ENCODE data around the gene MRPS10.
A peak's percentile ranks its signal among the peaks of the same experiment; 100 is the strongest.

The MRPS10 gene

GRCh38 chr6:42260972-42261371, 43.3 kb upstream of the MRPS10 start:
- no peak overlapping the region for H3K4me3 ChIP-seq (ENCODE audit: low read depth, low read length)
- no peaks in the 10 kb centered on the region for H3K27me3 ChIP-seq (replicated peaks)
- in situ Hi-C loops (cut with HindIII; ENCODE audit: low pct_ligation_motif_present, low sequenced_read_pairs) = no loop called here
- DNase-seq = no peak
- TF ChIP-seq, protein P1, sequence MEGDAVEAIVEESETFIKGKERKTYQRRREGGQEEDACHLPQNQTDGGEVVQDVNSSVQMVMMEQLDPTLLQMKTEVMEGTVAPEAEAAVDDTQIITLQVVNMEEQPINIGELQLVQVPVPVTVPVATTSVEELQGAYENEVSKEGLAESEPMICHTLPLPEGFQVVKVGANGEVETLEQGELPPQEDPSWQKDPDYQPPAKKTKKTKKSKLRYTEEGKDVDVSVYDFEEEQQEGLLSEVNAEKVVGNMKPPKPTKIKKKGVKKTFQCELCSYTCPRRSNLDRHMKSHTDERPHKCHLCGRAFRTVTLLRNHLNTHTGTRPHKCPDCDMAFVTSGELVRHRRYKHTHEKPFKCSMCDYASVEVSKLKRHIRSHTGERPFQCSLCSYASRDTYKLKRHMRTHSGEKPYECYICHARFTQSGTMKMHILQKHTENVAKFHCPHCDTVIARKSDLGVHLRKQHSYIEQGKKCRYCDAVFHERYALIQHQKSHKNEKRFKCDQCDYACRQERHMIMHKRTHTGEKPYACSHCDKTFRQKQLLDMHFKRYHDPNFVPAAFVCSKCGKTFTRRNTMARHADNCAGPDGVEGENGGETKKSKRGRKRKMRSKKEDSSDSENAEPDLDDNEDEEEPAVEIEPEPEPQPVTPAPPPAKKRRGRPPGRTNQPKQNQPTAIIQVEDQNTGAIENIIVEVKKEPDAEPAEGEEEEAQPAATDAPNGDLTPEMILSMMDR (IDR thresholded peaks at IDR 0.05; ENCODE audit: low read depth, low read length, missing control alignments) = peak; percentile 71
- no peak overlapping the region for H3K27ac ChIP-seq
- H3K36me3 ChIP-seq (replicated peaks) = peaks cover 8% of the 10 kb centered on the region

GRCh38 chr6:42260396-42260888, 42.8 kb upstream of the MRPS10 start:
- TF ChIP-seq, protein P1 (IDR thresholded peaks at IDR 0.05; ENCODE audit: low read depth, low read length, missing control alignments) = no peak
- in situ Hi-C loops (cut with HindIII; ENCODE audit: low pct_ligation_motif_present, low sequenced_read_pairs) = no loop called here
- Histone ChIP-seq H3K27me3 (replicated peaks) (no peaks in the 10 kb centered on the region), H3K4me3 (ENCODE audit: low read depth, low read length) (no peak overlapping the region), H3K36me3 (replicated peaks) (peaks cover 8% of the 10 kb centered on the region), H3K27ac (no peak overlapping the region)
- no peak for DNase-seq

DNA sequence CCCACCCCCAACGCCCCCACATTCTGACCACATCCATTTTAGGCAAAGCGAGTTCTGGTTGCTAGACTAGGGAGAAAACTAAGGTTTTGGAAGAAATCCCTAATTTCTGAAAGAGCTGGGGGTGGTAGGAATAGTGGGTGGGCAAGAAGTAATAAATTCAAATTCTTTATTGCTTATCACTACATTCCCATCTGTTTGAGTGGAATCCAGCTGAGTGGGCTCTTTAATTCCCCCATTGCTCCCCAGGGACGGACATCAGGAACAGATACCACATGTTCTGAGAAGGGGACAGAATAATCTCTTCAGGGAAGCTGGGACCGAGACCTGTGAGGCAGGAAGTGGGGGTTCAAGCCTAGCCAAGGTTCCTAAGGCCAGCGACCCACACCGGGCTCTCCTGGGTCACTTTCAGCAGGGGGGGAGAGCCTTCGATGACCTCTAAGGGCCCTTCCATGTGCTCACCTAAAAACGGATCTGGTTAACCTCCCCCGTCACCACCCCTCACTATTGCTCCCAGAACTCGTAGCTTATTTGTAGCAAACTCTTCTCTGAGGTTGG, 42.3 kb upstream of the MRPS10 start:
- no peak overlapping the region for H3K4me3 ChIP-seq (ENCODE audit: low read depth, low read length)
- in situ Hi-C loops (cut with HindIII; ENCODE audit: low pct_ligation_motif_present, low sequenced_read_pairs) = no loop called here
- H3K27me3 ChIP-seq (replicated peaks) = no peaks in the 10 kb centered on the region
- TF ChIP-seq, protein P1 (IDR thresholded peaks at IDR 0.05; ENCODE audit: low read depth, low read length, missing control alignments) = no peak
- no peak overlapping the region for H3K27ac ChIP-seq
- H3K36me3 ChIP-seq (replicated peaks) = peaks cover 10% of the 10 kb centered on the region
- no peak for DNase-seq

DNA sequence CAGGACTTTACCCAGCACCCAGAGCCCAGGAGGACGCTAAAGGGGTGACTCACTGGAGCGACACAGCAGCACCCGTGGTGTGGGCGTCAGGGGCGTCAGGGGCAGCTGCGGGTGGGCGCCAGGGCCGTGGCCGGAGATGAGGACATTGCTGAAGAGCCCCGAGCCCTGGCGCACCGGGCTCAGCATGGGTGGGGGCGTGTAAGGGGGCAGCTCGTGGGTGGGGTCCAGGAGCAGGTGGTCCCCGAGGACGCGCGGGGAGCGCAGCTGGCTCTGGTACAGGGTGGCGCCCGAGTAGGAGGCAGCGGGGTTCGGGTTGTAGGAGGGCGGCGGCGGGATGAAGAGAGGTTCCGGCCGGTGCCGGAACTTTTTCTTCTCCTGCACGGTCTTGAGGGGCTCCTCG, 41.6 kb upstream of the MRPS10 start:
- TF ChIP-seq, protein P1 (IDR thresholded peaks at IDR 0.05; ENCODE audit: low read depth, low read length, missing control alignments) = no peak
- H3K27ac ChIP-seq = no peak overlapping the region
- no peak overlapping the region for H3K4me3 ChIP-seq (ENCODE audit: low read depth, low read length)
- in situ Hi-C loops (cut with HindIII; ENCODE audit: low pct_ligation_motif_present, low sequenced_read_pairs) = no loop called here
- no peak for DNase-seq
- H3K36me3 ChIP-seq (replicated peaks) = peaks cover 17% of the 10 kb centered on the region
- no peaks in the 10 kb centered on the region for H3K27me3 ChIP-seq (replicated peaks)

- no peak overlapping the region for H3K4me3 ChIP-seq (ENCODE audit: low read depth, low read length)
- in situ Hi-C loops (cut with HindIII; ENCODE audit: low pct_ligation_motif_present, low sequenced_read_pairs) = no loop called here
- no peaks in the 10 kb centered on the region for H3K27me3 ChIP-seq (replicated peaks)
- TF ChIP-seq, protein P1 (IDR thresholded peaks at IDR 0.05; ENCODE audit: low read depth, low read length, missing control alignments) = no peak
- no peak overlapping the region for H3K27ac ChIP-seq
- peaks cover 21% of the 10 kb centered on the region for H3K36me3 ChIP-seq (replicated peaks)
- no peak for DNase-seq
These were observed 40.0 kb upstream of the MRPS10 start for GRCh38 chr6:42257614-42258013.

- Histone ChIP-seq H3K36me3 (replicated peaks) (peaks cover 21% of the 10 kb centered on the region), H3K4me3 (ENCODE audit: low read depth, low read length) (no peak overlapping the region), H3K27me3 (replicated peaks) (no peaks in the 10 kb centered on the region), H3K27ac (no peak overlapping the region)
- TF ChIP-seq, protein P1 (IDR thresholded peaks at IDR 0.05; ENCODE audit: low read depth, low read length, missing control alignments) = no peak
- DNase-seq = no peak
- in situ Hi-C loops (cut with HindIII; ENCODE audit: low pct_ligation_motif_present, low sequenced_read_pairs) = no loop called here
These were observed 39.4 kb upstream of the MRPS10 start for GRCh38 chr6:42257063-42257462.
